CD4-positive, CD25-positive, alpha-beta regulatory T cell (primary cell): Measurements from ENCODE around the gene SMIM29. TPM values are rescaled to one million over a fixed set of nuclear protein-coding genes. Genes with fewer than 3 reads are reported as not detected.
"Not testable (repeated sequence)": the region's sequence is repeated elsewhere in the genome, so short reads cannot be mapped to it uniquely, and the experiment has no call there.

Experiments used
- ATAC-seq, 2 donors: fragments of 150-1000 bp; cut with Tn5 transposase; one replicate each; pipeline ENCODE4 v1.10.0; 2021; ENCODE audit warnings: low read depth in 2 of 2, moderate number of reproducible peaks in 2 of 2, moderate library complexity in 1 of 2
- DNase-seq, 3 donors: peaks; one replicate each; pipeline versions ENCODE4 v3.0.0 to v3.0.0-alpha.2; 2012 to 2022; ENCODE audit warnings: mixed read lengths in 1 of 3
- H3K27ac ChIP-seq: one replicate; pipeline ENCODE4 v1.7.0; 2013; ENCODE audit warnings: mild to moderate bottlenecking, low read length; ENCODE audit not compliant: insufficient read depth, poor library complexity, severe bottlenecking
- H3K27me3 ChIP-seq: one replicate; pipeline ENCODE4 v1.7.0; 2013; ENCODE audit warnings: low read length; ENCODE audit not compliant: control insufficient read depth, insufficient read depth
- H3K36me3 ChIP-seq: one replicate; pipeline ENCODE4 v1.7.0; 2013; ENCODE audit warnings: mild to moderate bottlenecking, low read length, moderate library complexity; ENCODE audit not compliant: control insufficient read depth, insufficient read depth
- H3K4me1 ChIP-seq: 2 replicates; pipeline ENCODE4 v1.7.0; 2013; ENCODE audit warnings: mild to moderate bottlenecking, low read length; ENCODE audit not compliant: insufficient read depth, control insufficient read depth, poor library complexity, severe bottlenecking
- H3K4me3 ChIP-seq: one replicate; pipeline ENCODE4 v1.7.0; 2013; ENCODE audit warnings: low read depth, mild to moderate bottlenecking, low read length, moderate library complexity
- H3K9me3 ChIP-seq, 2 experiments: 1 replicate in 1 of 2; 2 replicates in 1 of 2; pipeline ENCODE4 v1.7.0; 2013; ENCODE audit warnings: low read length in 2 of 2, mild to moderate bottlenecking in 1 of 2, moderate library complexity in 1 of 2; ENCODE audit not compliant: control insufficient read depth in 2 of 2
- H3K27ac Mint-ChIP-seq, 3 donors: one replicate each; pipeline ENCODE4 v1.8.0; 2020 to 2022; ENCODE audit warnings: mild to moderate bottlenecking in 3 of 3, mixed read lengths in 3 of 3, moderate library complexity in 2 of 3
- H3K27me3 Mint-ChIP-seq: one replicate; pipeline ENCODE4 v1.8.0; 2022; ENCODE audit warnings: mild to moderate bottlenecking, mixed read lengths
- H3K36me3 Mint-ChIP-seq: one replicate; pipeline ENCODE4 v1.8.0; 2020; ENCODE audit warnings: mixed read lengths
- H3K4me1 Mint-ChIP-seq, 4 donors: one replicate each; pipeline ENCODE4 v1.8.0; 2020 to 2022; ENCODE audit warnings: mixed read lengths in 4 of 4, mild to moderate bottlenecking in 1 of 4
- H3K4me3 Mint-ChIP-seq, 4 donors: one replicate each; pipeline ENCODE4 v1.8.0; 2020 to 2022; ENCODE audit warnings: mild to moderate bottlenecking in 4 of 4, mixed read lengths in 4 of 4, moderate library complexity in 3 of 4
- H3K9me3 Mint-ChIP-seq, 7 donors: one replicate each; pipeline ENCODE4 v1.8.0; 2020 to 2022; ENCODE audit warnings: mixed read lengths in 7 of 7, mild to moderate bottlenecking in 3 of 7, moderate library complexity in 2 of 7
- polyA plus RNA-seq, 4 donors: library from polyadenylated mRNA; unstranded; fragments of 300-500 nt; fragmentation: Illumina TruSeq; gene quantifications; one replicate each; pipeline ENCODE4 v1.2.3, GENCODE V29; 2021
- total RNA-seq: library from RNA; stranded (reverse); gene quantifications from one replicate; pipeline ENCODE4 v1.2.3, GENCODE V29; 2022

The SMIM29 gene
- total and polyA plus RNA-seq, 5 donors from 2014 or later = 29.2 to 82.3 (median 54.1) TPM

DNA sequence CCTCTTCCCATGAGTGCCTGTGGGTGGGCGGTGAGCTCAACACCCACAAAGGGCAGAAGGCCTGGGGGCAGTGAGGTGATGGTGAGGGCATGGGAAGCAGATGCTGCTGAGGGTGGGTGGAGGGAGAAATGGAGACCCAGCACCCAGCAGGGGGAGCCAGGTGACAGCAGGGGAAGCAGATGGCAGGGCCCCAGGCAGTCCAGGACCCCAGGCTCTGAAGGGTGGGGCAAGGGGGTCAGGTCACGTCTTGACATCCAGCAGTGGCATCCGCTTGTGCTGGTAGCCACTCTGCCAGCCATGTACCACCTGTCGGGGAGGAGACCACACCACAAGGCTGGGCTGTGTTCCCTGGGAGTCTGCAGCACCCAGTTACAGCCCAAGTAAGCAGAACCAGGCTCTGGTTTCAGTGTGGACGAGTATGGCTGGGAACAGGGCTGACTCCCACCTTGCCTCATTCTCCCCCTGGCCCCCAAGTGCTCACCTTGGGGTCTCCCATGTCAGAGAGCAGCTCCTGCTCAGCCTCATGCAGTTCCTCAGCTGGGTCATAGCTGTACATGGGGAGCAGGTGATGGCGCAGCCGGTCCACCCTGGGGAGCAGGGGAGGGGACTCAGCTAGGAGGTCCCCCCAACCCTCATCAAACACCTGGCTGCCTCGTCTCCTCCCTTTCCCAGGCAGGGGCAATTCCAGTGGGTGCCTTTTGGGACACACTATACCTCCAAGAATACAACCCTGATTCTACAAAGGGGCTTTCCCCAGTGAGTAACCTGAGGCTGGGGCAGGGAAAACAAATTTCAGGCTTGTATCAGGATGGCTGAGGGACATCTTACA lies 2.0 kb downstream of the SMIM29 start:
- H3K27ac ChIP-seq = peak overlapping the region; percentile 90

DNA sequence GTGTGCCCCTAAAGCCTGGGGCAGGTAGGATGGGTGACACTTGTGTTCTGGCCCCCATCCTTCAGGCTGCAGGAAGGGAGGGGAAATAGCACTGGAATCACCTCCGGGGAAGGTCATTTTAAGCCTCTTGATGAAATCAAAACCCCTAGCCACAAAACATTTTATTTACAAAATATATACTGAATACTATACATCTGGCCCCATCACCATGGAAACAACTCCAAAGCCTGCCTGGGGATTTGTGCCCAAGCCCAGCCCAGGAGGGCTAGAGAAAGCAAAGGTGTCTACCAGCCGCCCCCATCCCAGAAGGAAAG lies 2.6 kb downstream of the SMIM29 start:
- H3K9me3 ChIP-seq = no peaks in the 10 kb centered on the region
- Mint-ChIP-seq H3K4me1 (peaks cover 0 to 58% (median 31%) of the 10 kb centered on the region in 4 donors), H3K27me3 (no peaks in the 10 kb centered on the region), H3K36me3 (peaks cover 11% of the 10 kb centered on the region), H3K9me3 (no peaks in the 10 kb centered on the region), H3K4me3 (peak overlapping the region in 1 of 4 donors; percentile 100), H3K27ac (no peak overlapping the region)
- H3K36me3 ChIP-seq = peaks cover 28% of the 10 kb centered on the region
- H3K27ac ChIP-seq = no peak overlapping the region
- DNase-seq = no peak
- H3K4me1 ChIP-seq = peaks cover 29% of the 10 kb centered on the region
- ATAC-seq = no peak
- no peaks in the 10 kb centered on the region for H3K27me3 ChIP-seq
- H3K4me3 ChIP-seq = no peak overlapping the region

More for the DNA sequence above, 2.0 kb downstream of the SMIM29 start:
- no peaks in the 10 kb centered on the region for H3K27me3 ChIP-seq
- no peaks in the 10 kb centered on the region for H3K27me3 Mint-ChIP-seq
- peaks cover 0 to 53% (median 29%) of the 10 kb centered on the region in 4 donors for H3K4me1 Mint-ChIP-seq
- H3K4me3 ChIP-seq = no peak overlapping the region
- peaks cover 9% of the 10 kb centered on the region for H3K36me3 Mint-ChIP-seq
- H3K4me1 ChIP-seq = peaks cover 29% of the 10 kb centered on the region
- H3K36me3 ChIP-seq = peaks cover 22% of the 10 kb centered on the region
- H3K27ac Mint-ChIP-seq = no peak overlapping the region
- ATAC-seq (no peak), DNase-seq (peak in 2 of 3 donors; percentile 34 to 58)
- H3K4me3 Mint-ChIP-seq = peak overlapping the region; percentile 53 to 100 (median 85)
- no peaks in the 10 kb centered on the region for H3K9me3 Mint-ChIP-seq
- no peaks in the 10 kb centered on the region for H3K9me3 ChIP-seq

DNA sequence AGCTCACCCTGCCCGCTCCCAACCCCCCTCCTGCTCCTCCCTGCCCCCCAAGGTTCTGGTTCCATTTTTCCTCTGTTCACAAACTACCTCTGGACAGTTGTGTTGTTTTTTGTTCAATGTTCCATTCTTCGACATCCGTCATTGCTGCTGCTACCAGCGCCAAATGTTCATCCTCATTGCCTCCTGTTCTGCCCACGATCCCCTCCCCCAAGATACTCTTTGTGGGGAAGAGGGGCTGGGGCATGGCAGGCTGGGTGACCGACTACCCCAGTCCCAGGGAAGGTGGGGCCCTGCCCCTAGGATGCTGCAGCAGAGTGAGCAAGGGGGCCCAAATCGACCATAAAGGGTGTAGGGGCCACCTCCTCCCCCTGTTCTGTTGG lies 3.1 kb downstream of the SMIM29 start:
- H3K4me3 Mint-ChIP-seq, H3K27ac ChIP-seq, H3K27me3 Mint-ChIP-seq, H3K9me3 ChIP-seq, H3K27me3 ChIP-seq, H3K4me3 ChIP-seq, DNase-seq, ATAC-seq, H3K9me3 Mint-ChIP-seq: not testable (repeated sequence)
- Histone ChIP-seq H3K4me1 (peaks cover 29% of the 10 kb centered on the region), H3K36me3 (peaks cover 32% of the 10 kb centered on the region)
- Mint-ChIP-seq H3K36me3 (peaks cover 11% of the 10 kb centered on the region), H3K27ac (peak overlapping the region in 1 of 3 donors; percentile 62), H3K4me1 (peaks cover 0 to 61% (median 32%) of the 10 kb centered on the region in 4 donors)

DNA sequence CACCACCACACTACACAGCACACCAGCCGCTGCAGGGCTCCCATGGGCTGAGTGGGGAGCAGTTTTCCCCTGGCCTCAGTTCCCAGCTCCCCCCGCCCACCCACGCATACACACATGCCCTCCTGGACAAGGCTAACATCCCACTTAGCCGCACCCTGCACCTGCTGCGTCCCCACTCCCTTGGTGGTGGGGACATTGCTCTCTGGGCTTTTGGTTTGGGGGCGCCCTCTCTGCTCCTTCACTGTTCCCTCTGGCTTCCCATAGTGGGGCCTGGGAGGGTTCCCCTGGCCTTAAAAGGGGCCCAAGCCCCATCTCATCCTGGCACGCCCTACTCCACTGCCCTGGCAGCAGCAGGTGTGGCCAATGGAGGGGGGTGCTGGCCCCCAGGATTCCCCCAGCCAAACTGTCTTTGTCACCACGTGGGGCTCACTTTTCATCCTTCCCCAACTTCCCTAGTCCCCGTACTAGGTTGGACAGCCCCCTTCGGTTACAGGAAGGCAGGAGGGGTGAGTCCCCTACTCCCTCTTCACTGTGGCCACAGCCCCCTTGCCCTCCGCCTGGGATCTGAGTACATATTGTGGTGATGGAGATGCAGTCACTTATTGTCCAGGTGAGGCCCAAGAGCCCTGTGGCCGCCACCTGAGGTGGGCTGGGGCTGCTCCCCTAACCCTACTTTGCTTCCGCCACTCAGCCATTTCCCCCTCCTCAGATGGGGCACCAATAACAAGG lies 3.6 kb downstream of the SMIM29 start:
- H3K27ac ChIP-seq, H3K9me3 ChIP-seq, H3K4me3 Mint-ChIP-seq, ATAC-seq, H3K9me3 Mint-ChIP-seq, H3K27me3 Mint-ChIP-seq, DNase-seq, H3K4me3 ChIP-seq, H3K27me3 ChIP-seq: not testable (repeated sequence)
- Mint-ChIP-seq H3K36me3 (peaks cover 11% of the 10 kb centered on the region), H3K27ac (peak overlapping the region in 1 of 3 donors; percentile 62), H3K4me1 (peaks cover 0 to 64% (median 35%) of the 10 kb centered on the region in 4 donors)
- Histone ChIP-seq H3K4me1 (peaks cover 29% of the 10 kb centered on the region), H3K36me3 (peaks cover 33% of the 10 kb centered on the region)

DNA sequence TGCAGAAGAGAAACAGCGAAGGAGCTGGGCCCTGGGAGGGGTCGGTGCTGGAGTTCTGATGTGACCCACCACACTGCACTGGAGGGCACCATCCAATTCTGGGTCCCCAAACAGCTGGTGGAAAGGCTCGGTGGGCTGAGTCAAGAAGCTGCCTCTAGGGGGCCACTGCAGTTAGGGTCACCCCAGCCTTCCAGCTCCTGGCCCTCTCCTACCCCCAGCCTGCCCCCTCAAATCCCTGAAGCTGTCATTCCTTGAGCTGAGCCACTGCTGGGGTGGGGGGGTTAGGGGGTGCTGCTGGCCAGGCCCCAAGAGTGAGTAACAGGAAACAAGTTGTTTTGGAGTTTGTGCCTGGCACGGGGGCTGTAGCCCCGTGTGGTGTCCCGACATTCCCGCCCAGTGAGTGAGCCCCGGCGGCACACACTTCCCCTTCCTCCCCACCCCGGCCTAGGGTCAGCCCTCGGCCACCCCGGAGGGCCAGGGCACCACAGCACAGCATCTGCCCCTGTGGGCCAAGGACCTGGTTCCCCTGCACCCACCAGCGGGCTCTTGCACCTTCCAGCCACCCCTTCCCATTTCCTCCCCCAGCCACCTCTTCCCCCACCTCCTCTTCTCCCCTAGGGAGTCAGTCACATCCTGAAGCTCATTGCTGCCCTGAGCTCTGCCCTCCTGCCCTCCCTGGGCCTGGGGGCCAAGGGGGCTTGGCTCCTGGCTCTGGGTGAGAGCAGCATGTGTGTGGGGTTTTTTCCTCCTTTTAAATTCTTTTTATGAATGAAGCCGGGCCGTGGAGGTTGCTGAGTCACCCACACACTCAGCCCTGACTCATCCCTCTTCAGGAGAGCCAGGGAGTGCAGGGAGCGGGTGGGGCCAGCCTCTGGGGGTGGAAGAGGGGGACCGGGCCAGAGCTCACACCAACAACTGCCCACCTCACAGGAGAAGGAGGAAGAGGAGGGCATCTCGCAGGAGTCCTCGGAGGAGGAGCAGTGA lies 4.6 kb downstream of the SMIM29 start:
- DNase-seq = no peak
- H3K4me3 Mint-ChIP-seq = peak overlapping the region in 1 of 4 donors; percentile 72

DNA sequence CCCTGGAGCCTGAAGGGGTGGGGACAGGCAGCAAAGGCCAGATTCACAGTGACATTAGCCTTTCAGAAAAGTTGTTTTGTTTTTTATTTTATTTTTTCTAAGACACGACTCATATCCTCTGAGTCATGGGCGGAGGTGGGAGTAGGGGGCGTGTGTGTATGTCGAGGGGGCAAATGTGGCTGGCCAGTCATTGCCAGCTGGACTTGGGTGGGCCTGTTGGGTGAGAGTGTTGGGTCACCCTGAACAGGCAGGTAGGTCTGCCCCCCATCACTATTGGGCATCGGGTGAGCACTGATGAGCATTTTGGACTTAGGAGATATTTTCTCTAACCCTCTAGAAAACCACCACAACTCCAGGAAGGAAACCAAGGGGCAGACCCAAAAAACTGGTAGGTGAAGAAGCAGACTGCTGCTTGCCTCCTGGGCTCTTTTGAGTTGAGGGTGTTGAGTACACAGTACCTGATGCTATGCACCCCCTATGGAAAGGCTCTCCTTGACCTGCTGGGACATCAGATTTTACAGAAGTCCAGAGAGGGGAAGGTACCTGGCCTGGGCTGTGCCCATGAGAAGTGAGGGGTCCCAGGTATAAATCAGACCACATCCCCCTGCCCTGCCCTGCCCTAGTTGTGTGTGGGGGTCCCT lies 5.6 kb downstream of the SMIM29 start:
- peak overlapping the region in 1 of 4 donors; percentile 72 for H3K4me3 Mint-ChIP-seq
- H3K4me1 Mint-ChIP-seq = peaks cover 7 to 71% (median 43%) of the 10 kb centered on the region in 4 donors
- H3K9me3 Mint-ChIP-seq = no peaks in the 10 kb centered on the region
- H3K27me3 Mint-ChIP-seq = no peaks in the 10 kb centered on the region
- DNase-seq (no peak), ATAC-seq (no peak)
- Histone ChIP-seq H3K27me3 (no peaks in the 10 kb centered on the region), H3K4me3 (no peak overlapping the region), H3K27ac (no peak overlapping the region), H3K4me1 (peaks cover 39% of the 10 kb centered on the region), H3K36me3 (peaks cover 33% of the 10 kb centered on the region), H3K9me3 (no peaks in the 10 kb centered on the region)
- peak overlapping the region; percentile 41 to 71 (median 60) for H3K27ac Mint-ChIP-seq
- H3K36me3 Mint-ChIP-seq = peaks cover 11% of the 10 kb centered on the region

More for the DNA sequence above, 4.6 kb downstream of the SMIM29 start:
- Histone ChIP-seq H3K9me3 (no peaks in the 10 kb centered on the region), H3K4me3 (no peak overlapping the region), H3K27ac (peak overlapping the region; percentile 14), H3K36me3 (peaks cover 33% of the 10 kb centered on the region), H3K27me3 (no peaks in the 10 kb centered on the region), H3K4me1 (peaks cover 33% of the 10 kb centered on the region)
- peaks cover 0 to 63% (median 39%) of the 10 kb centered on the region in 4 donors for H3K4me1 Mint-ChIP-seq
- H3K9me3 Mint-ChIP-seq = no peaks in the 10 kb centered on the region
- no peaks in the 10 kb centered on the region for H3K27me3 Mint-ChIP-seq
- peak overlapping the region in 1 of 3 donors; percentile 76 for H3K27ac Mint-ChIP-seq
- H3K36me3 Mint-ChIP-seq = peaks cover 11% of the 10 kb centered on the region
- ATAC-seq = no peak
